Right ventricle myocardium inferior (tissue), 1 donor: ENCODE data around the gene SMC3. TPM values are rescaled to one million over a fixed set of nuclear protein-coding genes. Genes with fewer than 3 reads are reported as not detected.

ENCODE experiments used
- ATAC-seq: fragments of 200-7000 bp; cut with Tn5 transposase; one replicate; pipeline ENCODE4 v1.9.1; 2020; ENCODE audit warnings: mild to moderate bottlenecking, moderate library complexity
- DNase-seq: peaks from one replicate; pipeline ENCODE4 v3.0.0; 2021; ENCODE audit errors: missing footprints
- intact Hi-C: fragments of 100-400 bp; cut with DNase I; formaldehyde crosslinking; loops from one replicate; pipeline ENCODE4 v1.11.0; 2022
- total RNA-seq: library from RNA; stranded (reverse); fragmentation: NEBNext Ultra II Directional; extraction: Animal tissue kit (Norgen Biotek cat#: 25700); gene quantifications from one replicate; pipeline ENCODE4 v1.2.1, GENCODE V29; 2021
- donor health status: DM: no; HTN: yes; CAD: no; lungs with severe emphysema.

Gene SMC3
- total RNA-seq, 1 donor from 2014 or later = 23.3 TPM

DNA sequence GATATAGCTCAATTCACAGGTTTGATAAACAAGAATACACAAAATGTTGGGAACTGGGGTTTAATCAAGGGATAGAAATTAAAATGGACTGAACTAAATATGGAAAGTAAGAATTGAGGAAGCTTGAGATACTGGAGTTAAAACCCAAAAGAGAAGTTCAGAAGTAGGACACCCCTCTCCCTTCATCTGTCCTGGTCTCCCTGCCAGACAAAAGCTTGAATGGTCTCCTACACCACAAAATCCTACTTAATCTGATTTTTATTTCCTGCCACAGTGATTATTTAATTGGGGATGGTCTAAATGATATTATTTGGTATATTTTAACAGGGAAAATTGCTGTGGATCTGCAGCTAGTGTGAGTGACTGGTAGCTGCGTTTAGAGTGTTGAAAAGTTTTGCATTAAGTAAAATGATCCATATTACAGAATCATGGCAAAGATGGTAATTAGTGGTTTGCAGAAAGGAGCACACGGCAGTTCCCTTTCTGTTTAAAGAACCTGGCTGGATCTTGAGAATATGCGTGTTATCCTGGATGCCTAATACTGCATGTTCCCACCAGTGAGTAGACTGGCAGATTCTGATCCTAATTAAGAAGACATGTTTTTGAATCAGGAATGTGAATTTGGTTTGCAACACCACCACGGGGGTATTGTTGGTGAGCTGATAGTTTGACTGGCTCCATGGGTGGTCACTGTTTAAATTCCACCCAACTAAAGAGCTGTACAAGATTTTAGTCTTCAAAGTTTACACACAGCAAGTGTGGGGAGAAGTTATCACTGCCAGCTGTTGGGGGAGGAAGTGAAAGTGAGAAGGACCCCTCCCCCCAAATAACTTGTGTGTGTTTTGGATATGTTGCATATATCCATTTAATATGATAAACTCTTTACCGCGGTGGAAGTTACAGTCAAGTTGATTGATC lies 82.1 kb downstream of the SMC3 start:
- intact Hi-C loops = loop anchor here (10.0 kb wide), 1 partner anchor 235 kb away; no protein-coding TSS in a partner anchor
- DNase-seq (no peak), ATAC-seq (no peak)

DNA sequence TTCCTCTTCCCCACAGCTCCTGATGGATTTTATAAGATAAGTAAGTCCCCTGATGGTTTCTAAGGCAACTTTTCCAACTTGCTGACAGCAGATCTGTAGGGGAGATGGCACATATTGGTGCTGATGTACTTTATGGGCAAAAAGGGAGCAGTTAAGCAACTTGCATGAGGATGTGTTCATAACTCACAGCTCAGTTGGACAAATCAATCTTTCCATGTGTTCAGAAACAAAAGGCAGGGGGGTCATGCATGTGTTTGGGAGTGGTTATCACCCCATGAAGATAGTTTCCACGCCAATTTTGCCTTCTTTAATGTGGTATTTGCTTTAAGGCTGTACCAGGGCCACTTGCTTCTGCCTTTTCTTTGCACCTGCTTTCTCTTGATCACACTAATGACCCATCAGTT lies 82.8 kb downstream of the SMC3 start:
- DNase-seq (no peak), ATAC-seq (no peak)
- intact Hi-C loops = no loop called here

DNA sequence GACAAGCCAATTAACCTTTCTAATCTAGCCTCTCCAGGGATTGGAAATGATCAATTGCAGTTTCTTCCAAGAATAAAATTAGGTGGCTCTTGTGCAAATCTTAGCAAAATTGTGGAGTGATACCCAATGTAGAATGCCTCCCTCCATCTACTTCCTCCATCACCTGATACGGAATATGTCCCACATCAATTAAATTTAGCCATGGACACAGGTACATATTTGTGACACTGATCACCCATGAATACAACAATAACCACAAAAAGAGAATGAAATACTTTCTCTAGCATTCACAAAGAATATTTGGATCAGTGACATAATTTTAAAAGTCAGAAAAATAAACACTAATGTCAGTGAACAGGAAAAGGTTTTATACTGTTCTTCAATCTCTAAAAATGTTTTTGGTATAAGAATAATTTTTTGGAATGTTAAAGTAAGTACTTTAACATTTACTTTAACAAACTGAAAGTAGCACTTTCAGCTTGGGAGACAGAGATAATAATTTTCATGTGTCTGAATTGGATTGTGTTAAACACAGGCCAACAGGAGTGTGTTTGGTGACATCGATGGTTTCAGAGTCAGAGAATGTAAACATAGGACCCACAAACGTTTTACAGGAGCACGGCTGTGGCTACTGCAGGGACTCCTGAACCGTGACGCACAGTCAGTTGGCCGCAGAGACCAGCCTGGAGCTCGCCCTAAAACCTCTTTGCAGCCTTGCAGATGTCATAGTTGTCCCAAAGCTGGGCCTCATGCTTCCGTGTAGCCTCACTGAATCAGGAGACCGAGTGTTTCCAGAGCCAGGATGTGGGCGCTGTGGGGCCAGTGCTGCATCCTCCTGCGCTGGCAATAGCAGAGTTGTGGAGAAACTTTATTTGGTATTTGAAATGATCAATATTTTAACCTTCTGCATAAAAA lies 83.8 kb downstream of the SMC3 start:
- intact Hi-C loops = no loop called here
- ATAC-seq (peak; percentile 66), DNase-seq (no peak)

DNA sequence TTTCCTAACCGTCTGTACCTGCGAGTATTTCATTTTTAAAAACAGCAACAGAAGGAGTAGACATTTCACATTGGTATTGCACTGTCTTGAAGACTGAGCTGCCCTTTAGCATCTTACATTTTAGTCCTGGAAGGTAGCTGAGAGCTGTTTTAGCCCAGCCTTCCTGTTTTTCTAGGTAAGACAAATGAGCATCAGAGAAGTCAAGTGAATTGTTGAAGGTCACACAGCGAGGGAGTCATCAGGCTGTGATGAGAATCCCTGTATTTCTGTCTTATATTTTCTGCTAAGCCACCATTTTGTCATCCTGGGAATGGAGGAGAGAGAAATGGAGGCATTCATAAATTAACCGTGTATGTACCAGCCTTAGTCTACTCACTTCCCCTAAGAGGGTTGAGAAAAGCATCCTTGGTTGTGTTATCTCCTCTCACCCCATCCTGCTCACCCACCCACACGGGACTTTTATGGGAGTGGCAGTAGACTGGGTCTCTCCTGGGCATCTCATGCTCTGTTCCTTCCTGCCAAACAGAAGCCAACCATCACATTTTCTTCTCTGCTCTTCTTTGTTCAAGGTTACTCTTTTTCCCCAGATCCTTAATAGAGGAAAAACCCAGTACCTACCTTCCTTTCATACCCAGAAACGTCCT lies 85.1 kb downstream of the SMC3 start:
- intact Hi-C loops = no loop called here
- no peak for DNase-seq
- no peak for ATAC-seq

Other genes with a start within 250 kb of the SMC3 start
- 6.2 TPM for gene DUSP5, start 69.8 kb upstream of the SMC3 start, total RNA-seq
- gene RBM20, start 76.6 kb downstream of the SMC3 start, total RNA-seq = 103 TPM